OCI-M2 (cell line): ENCODE results near the gene NRG3.

ENCODE experiments used
- DNase-seq: peaks from one replicate; lab custom pipeline; 2025; ENCODE audit not compliant: unreplicated experiment; lab: John Stamatoyannopoulos, UW

Gene NRG3

GRCh38 chr10:82377608-82378007 is 502.6 kb downstream of the NRG3 start:
- DNase-seq: no peak

GRCh38 chr10:82378146-82378545 is 503.2 kb downstream of the NRG3 start:
- no peak for DNase-seq

DNA sequence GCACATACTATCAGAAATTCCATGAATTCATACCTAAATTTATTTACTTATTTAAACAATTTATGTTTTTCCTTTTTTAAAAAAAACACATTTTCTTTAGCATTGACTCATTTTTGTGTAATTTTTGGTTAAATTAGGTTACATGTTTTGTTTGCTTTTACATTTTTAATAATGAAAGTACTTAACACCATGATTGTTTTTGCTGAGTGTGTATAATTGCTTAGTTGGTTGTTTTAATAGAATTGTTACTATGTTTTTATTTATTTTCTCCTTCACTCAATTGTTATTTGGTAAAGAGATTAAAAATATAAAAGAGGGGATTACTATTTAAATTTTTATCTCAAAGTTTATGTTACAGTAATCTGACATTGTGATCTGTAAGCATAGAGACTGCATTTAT is 508.4 kb downstream of the NRG3 start:
- no peak for DNase-seq

- no peak for DNase-seq
These were observed 516.1 kb downstream of the NRG3 start for GRCh38 chr10:82390866-82391658.

DNA sequence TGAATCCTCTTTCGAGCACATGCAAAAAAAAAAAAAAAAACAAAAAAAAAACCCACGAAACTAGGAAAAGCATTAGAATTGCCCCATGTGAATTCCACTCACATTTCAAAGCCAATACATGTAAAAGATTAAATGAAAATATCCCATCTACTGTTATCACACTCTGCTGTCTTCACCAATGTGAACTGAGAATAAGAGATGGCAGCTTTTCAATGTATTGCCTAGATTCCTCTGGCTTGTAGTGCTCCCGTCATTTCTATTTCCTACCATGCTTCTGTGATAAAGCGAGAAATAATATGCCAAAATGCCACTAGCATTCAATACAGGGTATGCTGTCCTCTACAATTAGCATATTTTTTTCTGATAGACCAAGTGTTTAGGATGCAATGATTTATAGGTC is 517.0 kb downstream of the NRG3 start:
- no peak for DNase-seq

DNA sequence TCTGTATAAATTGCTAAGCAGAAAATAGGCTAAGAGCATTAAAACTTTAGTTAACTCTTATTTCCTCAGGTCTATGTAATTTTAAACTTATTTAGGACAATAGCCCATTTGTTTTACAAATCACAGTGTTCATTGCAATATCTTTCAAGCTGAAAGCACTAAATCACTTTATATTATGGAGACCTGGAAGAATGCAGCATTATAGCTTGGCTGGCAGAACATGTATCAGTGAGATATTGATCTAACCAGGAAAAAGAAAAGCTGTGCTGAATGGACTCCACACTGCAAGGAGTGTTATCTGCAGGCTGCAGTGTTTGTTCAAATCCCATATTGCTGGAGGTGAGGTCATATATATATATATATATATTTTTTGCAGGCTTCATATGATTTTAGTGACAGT is 517.5 kb downstream of the NRG3 start:
- no peak for DNase-seq

DNA sequence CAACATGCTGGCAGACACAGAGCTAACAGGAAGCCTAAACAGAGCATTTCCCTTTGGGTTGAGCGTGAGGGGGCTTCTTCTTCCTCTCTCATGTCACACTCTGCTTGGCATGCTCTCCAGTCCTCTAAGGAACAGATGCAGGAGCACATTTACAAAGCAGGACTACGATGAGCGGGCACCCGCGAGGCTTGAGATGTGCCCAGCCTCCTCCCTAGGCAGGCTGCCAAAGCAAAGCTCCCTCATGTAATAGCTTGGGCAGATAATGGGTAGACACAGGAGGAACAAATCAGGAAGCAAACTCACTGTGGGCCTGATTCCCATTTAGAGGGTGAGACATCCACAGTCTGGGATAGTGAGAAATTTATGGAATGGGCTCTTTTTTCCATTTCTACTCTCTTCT is 519.1 kb downstream of the NRG3 start:
- no peak for DNase-seq

GRCh38 chr10:82394987-82395386 is 520.0 kb downstream of the NRG3 start:
- DNase-seq: no peak

GRCh38 chr10:82396886-82397285 is 521.9 kb downstream of the NRG3 start:
- DNase-seq: no peak

DNA sequence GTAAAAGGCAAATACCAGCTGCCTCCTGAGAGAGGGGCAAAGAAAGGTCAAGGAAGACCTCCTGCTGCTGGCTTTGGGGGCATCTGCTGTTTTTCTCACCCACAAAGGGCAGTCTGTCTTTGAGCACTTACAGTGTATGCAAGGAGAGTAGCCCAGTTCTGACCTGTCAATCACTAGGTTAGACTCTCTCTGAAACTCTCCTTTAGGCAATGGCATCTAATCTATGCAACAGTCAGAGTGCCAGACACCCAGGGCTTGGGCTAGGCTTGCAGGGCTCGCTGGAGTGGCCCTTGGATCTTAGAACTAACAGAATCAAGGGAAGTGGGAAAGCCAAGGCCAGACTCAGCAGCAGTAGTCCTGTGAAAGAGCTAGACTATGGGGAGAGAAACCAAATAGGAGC is 522.9 kb downstream of the NRG3 start:
- DNase-seq: no peak

GRCh38 chr10:82399850-82400249 is 524.9 kb downstream of the NRG3 start:
- no peak for DNase-seq

DNA sequence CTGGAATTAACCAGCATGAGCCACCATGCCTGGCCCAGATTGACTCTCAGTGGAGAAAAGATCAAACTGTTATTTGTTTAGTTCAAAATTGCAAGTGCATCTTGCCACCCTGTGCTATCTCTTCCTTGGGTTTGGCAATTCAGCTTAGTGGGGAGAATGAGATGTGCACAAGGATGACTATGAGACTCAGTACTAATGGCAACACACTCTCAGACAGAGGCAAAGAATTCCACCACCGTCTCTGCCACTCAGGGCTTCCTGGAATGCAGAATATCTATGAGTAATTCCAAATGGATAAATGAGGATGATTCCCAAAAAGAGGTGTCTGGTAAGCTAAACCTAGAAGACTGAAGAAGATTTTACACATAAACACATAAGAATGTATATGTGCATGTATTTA is 525.8 kb downstream of the NRG3 start:
- no peak for DNase-seq

DNA sequence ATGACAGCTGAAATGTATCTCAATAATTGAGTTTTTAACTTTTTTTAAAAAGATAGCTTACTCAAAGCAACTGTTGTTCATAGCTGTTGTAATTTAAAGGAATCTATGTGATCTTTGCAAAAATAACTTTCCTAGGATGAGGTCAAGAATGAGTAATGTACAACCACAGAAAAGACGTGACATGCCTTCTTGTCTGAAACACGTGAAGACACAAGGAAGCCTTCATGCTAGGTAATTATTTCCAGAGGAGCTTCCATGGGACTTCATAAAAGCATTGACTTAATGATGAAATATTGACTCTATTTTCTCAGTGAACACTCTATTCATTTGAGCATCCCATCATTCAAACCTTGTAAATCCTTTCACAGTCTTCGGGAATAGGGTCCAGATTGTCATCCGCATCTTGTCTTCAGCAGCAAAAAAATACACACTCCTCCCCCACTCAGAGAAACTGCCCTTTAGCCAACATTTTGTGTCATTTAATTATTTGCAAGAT is 528.0 kb downstream of the NRG3 start:
- no peak for DNase-seq

- DNase-seq: no peak
These were observed 534.7 kb downstream of the NRG3 start for GRCh38 chr10:82409671-82410070.

DNA sequence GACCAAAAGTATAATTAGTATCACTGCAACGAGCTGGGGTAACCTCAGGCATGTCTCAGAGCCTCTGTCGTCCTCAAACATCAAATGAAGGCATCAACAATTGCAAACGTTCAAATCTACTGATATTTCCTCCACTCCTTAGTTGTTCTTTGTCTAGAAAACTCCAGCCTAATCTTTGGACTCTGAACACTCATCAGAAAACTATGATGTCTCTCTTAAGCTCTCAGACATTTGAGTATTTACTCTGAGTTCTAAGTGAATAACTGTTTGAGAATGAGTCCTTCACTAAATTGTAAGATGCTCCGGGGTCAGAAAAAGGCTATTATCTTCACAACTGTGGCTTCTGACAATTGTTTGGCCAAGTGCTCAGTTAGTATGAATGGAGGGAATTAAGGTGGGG is 536.4 kb downstream of the NRG3 start:
- DNase-seq: no peak

DNA sequence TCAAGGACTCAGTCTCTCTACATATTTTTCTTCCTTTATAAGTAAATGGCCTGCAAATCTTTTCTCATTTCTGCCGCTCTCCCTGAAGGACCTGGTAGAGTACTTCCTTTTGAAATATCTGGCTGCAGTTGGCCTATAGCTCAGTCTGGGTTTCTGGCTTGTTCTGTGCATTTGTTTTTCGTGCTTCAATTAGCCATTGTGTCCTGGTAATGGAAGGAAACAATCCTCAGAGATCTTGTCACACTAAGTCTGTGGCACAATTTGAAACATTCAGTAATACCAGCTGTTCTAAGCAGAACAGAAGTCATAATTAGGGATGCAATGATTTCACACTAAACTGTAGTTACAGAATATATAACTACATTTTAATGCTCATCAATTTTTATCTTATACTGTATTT is 545.0 kb downstream of the NRG3 start:
- DNase-seq: no peak

DNA sequence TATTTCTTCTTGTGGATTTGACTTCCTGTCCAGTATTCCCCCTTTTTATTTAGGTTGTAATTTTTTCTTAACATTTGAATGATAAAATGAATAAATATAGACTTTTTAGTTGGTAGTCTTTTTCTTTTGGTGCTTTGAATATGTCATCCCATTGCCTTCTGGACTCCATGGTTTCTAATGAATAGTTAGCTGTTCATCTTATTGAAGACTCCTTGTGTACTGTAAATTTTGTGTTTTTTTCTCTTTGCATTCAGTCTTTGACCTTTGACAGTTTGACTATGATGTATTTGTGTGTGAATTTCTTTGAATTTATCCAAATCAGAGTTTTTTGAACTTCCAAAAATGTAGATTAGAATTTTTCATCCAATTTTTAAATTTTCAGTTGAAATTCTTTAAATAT is 554.3 kb downstream of the NRG3 start:
- DNase-seq: no peak

DNA sequence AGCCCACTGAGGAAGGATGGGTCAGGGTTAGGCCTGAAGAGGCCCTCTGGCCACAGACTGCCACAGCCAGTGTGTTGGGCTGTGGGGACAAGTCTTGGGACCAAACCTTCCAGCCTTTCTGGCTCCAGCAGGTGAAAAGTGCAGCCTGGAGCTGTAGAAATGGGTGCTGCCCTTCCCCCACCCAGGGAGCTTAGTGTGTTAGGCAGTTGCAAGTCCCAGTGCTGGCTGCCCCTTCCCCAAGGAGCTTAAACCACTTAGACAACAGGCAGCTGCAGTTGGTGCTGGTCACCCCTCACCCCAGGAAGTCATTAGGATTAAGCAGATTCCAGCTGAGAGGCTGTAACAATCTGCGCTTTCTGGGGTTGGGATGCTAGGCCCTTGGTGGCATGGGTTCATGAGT is 563.3 kb downstream of the NRG3 start:
- no peak for DNase-seq

DNA sequence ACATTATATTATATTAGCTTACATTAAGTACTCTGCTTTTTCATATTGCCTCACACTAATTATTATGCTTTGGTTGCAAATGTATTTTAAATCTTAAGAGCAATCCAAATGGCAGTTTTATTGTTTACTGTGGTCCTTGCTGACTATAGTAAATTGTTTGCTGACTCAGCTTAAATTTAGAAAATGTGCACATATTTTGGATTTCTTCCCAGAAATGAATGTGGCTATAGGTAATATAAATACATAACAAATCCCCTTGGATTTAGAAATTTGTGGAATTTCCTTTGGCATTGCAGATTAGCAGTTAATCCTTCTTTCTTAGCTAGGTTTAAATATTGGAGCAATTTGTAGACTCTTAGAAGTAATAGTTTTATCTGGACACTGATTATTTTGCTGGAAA is 565.8 kb downstream of the NRG3 start:
- DNase-seq: no peak

DNA sequence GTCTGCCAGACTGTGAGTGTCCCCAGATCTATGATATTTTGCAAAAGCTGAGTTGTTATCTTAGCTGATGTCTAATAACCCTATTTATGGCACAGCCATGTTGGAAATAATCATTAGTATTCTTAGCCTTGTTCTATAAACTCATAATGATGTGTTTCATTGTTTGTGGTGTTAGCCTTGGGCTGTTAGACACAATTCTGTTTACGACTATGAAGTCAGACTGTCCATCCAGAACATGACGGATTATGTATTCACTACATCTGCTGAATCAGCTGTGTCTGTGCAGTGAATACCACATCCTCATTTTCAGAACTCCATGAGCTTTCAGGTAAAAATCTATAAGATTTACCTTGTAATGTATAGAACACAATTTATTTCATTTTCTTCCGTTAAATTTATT is 577.1 kb downstream of the NRG3 start:
- no peak for DNase-seq

DNA sequence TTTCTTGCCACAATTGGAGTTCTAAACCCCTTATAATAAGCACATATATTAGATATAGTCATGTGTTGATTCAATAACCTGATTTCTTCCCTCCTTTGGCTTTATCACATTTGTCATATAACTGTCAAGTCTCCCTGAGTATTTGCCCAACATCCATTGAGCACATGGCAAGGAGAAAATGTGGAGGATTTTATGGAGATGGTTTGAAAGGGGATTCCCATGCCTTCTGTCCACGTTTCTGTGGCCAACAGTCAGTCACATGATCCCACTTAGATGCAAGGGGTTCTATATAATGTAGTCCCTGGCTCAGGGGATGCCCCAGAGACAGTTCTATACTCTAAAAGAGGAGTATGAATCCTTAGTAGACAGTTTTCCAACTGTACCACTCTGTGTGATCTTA is 577.7 kb downstream of the NRG3 start:
- DNase-seq: no peak

DNA sequence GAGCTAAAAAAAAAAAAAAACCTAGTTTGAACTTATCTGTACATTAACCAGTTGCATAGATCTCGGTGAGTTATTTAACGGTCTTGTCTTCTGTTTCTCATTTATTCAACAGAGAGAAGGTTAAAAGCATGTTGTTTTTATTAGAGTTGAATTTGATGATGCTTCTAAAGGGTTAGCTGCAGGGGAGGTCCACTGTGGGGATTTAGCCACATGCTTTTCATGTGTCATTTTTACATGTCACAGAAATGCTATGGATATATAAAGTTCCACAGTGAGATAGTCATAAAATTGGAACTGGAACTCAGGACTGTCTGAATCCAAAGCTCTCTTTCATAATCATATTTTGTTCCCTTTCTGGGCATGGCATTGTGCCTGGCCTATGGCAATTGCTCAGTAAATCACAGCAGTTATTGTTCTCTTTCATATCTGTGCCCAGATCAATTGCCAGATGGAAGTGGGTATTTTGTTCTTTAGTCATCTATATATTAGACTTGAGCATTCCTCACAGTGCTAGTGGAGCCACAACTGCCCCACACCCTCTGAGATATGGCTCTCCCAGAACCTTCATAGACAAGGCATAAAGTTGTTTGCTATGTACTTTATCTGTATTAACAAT is 578.8 kb downstream of the NRG3 start:
- DNase-seq: no peak
